NCI-H187 (cell line): ENCODE measurements around the gene SYT9.

Experiments used
- DNase-seq, 2 experiments: peaks; one replicate each; lab custom pipeline; 2025; lab: John Stamatoyannopoulos, UW

Gene SYT9

DNA sequence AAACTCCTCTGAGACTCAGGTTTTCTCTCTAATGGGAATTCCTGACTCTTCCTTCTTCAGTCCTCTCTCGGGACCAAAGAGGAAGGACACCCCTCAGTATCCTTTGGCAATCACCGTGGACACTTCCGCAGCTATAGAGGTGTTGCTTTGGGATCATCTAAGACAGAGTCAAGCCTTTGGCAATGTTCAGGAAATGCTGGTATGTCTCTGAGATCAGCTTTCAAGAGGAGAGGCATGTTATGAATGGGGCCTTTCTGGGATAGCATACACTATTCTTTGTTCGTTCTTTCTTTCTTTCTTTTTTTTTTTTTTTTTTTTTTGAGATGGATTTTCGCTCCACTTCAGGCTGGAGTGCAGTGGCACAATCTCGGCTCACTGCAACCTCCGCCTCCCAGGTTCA lies 219.4 kb downstream of the SYT9 start:
- DNase-seq = no peak

DNA sequence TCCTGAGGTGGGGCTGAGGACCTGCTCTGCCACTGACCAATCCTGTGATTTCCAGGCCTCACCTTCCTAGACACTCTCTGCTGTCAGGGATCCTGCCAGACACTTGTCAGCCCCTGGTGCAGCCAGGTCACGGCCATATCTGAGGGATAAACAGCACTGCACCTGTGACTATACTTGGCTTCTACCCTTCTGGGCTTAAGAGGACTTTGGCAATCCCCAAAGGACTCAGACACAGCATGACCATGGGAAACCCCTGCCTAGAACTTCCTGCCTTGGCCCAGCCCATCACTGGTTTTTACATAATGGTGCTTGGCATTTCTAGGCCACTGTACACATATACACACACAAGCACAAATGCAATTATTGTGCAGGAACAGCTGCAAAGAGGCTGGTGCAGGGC lies 222.0 kb downstream of the SYT9 start:
- no peak for DNase-seq

GRCh38 chr11:7480113-7480512 lies 228.4 kb downstream of the SYT9 start:
- DNase-seq = no peak

- no peak for DNase-seq
These were observed 232.4 kb downstream of the SYT9 start for GRCh38 chr11:7484131-7484530.

GRCh38 chr11:7484645-7485044 lies 232.9 kb downstream of the SYT9 start:
- DNase-seq = no peak

DNA sequence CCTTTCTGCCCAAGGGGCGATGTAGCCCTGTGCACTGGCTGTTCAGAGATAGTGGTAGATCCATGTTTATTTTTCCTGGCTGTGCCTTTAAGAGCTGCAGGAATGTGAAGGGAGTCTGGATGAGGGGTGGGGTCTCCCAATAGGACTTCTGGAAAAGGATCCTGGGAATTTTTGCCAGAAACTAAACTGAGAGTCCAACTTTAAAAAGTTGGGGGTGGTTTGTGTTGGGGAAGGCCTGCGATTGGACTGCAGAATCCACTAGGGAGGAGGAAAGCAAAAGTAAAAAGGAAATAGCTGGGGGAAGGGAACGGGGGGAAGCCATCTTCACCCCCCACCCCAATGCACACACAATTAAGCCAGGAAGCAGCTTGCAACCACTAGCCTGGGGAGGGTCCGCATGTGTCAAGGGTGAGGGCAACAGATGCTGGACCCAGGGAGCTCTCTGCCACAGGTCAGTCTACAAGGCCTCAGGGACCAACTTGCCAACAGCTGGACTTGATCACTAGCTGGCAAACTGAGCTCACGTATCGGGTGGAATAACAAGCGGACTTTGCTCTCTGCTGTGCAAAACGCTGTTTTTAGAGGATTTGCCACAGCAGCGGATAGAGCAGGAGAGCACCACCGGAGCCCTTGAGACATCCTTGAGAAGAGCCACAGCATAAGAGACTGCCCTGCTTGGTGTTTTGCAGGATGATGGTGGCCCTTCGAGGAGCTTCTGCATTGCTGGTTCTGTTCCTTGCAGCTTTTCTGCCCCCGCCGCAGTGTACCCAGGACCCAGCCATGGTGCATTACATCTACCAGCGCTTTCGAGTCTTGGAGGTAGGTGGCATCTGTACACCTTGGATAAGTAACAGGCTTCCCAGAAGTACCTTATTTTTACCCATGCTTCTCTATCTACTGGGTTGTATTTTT lies 233.7 kb downstream of the SYT9 start, which contains the start of gene OLFML1:
OLFML1 (plus strand) TSS at position 321 of the 912 bp plus-strand sequence; CDS start at position 691, 370 bp downstream.
- DNase-seq = no peak

- DNase-seq = no peak
These were observed 234.5 kb downstream of the SYT9 start for GRCh38 chr11:7486098-7486780.

DNA sequence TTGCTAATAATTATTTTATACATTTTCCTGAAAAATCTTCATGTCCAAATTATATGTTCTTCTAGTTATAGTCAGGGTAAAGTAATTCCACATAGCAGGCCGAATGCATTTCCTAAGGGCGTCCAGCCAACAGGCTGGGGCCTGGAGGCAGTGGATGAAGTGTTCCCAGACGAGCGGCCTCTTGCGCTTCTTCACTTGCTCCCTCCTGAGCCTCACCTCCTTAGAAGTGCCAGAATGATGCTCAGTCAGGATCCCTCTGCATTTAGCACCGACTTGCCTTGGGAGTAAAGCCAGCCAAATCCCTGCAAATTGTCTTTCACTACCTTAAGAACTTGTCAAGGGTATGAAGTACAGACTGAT lies 235.1 kb downstream of the SYT9 start:
- DNase-seq = no peak

- DNase-seq = no peak
These were observed 235.7 kb downstream of the SYT9 start for GRCh38 chr11:7487360-7487759.

- no peak for DNase-seq
These were observed 237.0 kb downstream of the SYT9 start for GRCh38 chr11:7488681-7489080.

- DNase-seq = no peak
These were observed 237.7 kb downstream of the SYT9 start for GRCh38 chr11:7489376-7489775.

GRCh38 chr11:7490054-7490453 lies 238.3 kb downstream of the SYT9 start:
- no peak for DNase-seq

DNA sequence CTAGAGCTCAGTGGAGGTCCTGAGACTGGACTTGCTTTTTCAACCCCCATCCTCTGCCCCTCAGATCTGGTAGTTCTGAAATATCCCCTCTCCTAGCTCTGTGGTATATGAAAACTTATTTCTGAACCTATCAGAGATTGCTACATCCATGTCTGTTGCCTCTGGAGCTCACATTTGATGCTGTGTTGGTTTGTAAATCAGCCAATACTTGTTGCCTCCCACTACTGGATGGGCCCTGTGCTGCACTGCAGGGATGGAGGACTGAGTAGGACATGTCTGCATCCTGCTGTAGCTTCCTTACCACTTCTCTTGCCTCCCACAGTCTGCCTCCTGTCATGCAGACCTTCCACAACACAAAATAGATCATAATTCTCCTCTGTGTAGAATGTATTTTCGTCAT lies 238.8 kb downstream of the SYT9 start:
- no peak for DNase-seq

DNA sequence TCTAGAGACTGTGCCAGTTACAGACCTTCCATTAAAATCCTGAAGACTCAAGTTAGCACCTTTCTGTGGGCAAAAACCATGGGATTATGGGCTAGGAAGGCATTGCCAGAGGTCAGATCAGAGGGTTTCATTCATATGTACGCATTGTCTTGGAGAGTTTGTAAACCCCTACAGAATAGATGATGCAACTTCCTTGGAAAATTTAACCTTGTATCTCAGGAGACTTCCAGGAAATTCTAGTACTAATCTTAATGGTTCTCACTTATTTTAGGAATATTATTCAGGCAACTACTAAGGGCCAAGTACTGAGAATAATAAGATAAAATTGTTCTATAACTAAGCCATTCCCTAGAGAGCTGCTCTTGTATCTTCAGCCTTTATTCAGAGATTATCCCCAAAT lies 240.5 kb downstream of the SYT9 start:
- no peak for DNase-seq

DNA sequence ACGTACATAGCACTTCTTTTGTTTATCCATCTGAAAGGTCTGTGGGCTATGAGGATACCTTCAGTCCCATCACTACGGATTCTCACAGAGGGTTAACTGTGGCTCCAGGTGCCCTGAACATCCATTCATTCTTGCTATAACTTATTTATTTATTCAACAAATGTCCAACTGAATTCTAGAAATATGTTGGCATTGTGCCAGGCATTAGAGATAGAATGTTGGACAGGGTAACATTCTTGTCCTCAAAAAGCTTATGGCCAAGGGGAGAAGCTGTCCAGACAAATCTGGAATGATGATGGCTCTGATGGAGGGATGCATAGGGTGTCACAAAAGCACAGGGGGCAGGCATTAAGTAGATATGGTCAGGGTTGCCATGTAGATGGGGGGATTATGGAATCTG lies 242.0 kb downstream of the SYT9 start:
- DNase-seq = no peak

GRCh38 chr11:7494086-7494745 lies 242.5 kb downstream of the SYT9 start:
- no peak for DNase-seq

DNA sequence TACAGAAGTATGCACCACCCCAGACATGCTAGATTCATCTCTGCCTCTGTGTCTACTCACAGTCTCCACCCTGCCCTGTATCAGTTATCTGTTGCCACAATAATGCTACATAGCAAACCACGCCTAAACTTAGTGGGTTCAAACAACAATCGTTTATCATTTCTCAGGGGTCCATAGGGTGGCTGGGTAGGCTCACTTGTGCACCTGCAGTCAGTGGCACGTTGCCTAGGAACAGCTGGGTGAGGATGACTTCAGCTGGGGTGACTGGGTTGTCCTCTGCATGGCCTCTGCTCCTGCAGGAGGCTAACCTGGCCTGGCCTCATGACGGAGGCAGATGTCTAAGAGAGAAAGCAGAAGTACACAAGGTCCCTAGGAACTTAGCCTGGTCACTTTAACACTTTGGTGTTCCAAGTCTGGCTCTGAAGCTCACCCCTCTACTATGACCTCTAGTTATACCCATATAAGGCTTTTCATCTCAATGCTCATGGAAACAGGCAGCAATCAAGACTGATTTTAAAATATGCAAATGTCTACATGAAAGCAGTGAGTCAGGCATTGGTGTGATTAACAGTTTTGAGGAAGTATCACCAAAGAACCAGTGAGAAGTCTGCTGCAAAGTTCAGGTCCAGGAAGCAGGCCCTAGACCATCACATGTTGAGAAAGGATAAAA lies 244.3 kb downstream of the SYT9 start:
- DNase-seq = no peak

DNA sequence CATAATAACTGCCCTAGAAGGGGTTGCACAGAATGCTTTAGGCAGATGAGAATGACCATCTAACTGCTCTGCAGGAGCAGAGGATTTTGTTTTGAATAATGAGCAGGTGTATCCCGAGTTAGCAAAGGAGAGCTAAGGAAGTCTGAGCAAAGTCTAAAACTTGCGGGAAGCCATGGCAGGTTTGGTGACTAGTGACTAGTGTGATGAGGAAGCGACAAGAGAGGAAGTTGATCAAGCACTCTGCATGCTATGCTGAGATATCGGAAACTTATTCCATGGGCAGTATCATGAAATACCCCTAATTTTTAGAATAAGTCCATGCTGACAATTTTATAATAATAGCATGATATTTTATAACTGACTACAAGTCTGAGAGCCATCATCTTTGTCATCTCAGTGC lies 246.5 kb downstream of the SYT9 start:
- DNase-seq = no peak

- DNase-seq = no peak
These were observed 247.4 kb downstream of the SYT9 start for GRCh38 chr11:7499081-7499480.

DNA sequence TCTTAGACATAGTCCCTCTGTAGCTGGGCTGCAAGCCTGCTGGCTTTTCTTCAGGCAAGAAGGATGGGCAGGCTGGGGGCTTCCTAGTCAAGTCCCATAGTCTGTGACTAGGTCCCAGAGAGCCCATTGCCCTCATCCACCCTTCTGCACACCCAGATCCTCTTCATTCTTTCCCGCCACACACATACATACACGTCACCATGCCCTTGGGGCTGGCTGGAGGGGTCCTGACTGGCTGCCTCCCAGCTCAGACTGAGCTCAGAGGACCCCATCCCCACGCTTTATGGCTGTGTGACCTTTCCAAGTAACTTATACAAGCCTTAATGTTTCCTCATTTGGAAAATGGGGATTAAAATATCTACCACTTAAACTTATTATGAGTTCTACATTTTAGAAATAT lies 248.5 kb downstream of the SYT9 start:
- DNase-seq = no peak

GRCh38 chr11:7501251-7501650 lies 249.5 kb downstream of the SYT9 start:
- DNase-seq = no peak

GRCh38 chr11:7501894-7502293 lies 250.2 kb downstream of the SYT9 start:
- DNase-seq = no peak
